Endothelial cell of umbilical vein (primary cell): ENCODE data around the gene CDH15. TPM values are rescaled to one million over a fixed set of nuclear protein-coding genes. Genes with fewer than 3 reads are reported as not detected.

ENCODE experiments used
- BruUV-seq: library from RNA; stranded (reverse); fragments of 400-500 nt; replicated peaks from 2 replicates; lab custom pipeline; 2021; lab: Mats Ljungman, UMichigan
- CTCF ChIA-PET: fragments of 300-600, 350-600 bp; sonication (Branson Sonifier 250); formaldehyde crosslinking; loops from one replicate; lab custom pipeline; 2021; ENCODE audit warnings: antibody characterized with exemption, inconsistent platforms; lab: Charles Lee
- POLR2A ChIA-PET: fragments of 300-600, 350-600 bp; sonication (Branson Sonifier 250); formaldehyde crosslinking; loops from one replicate; lab custom pipeline; 2021; ENCODE audit warnings: antibody characterized with exemption, inconsistent platforms; lab: Charles Lee
- DNase-seq: peaks from one replicate; pipeline ENCODE4 v3.0.0-alpha.2; 2011; ENCODE audit warnings: low read depth, low spot score
- FAIRE-seq: peaks from 2 replicates; lab custom pipeline; 2011; peaks lifted over from hg19 to GRCh38; lab: Jason Lieb, UNC
- H2AFZ ChIP-seq: 2 replicates; pipeline ENCODE4 v1.6.0; 2012; ENCODE audit warnings: low read depth, low read length, control low read depth, inconsistent platforms
- H3K27ac ChIP-seq: 2 replicates; pipeline ENCODE4 v1.5.1; 2011; ENCODE audit warnings: low read depth, mild to moderate bottlenecking, control low read depth, low read length, moderate library complexity; ENCODE audit not compliant: insufficient read depth
- H3K27me3 ChIP-seq, 2 experiments: 2 replicates each; pipeline versions ENCODE4 v1.6.0 to v1.6.1; 2011; ENCODE audit warnings: low read length in 2 of 2, mixed read lengths in 1 of 2; ENCODE audit not compliant: control insufficient read depth in 2 of 2, insufficient read depth in 2 of 2
- H3K36me3 ChIP-seq, 2 experiments: 2 replicates in 1 of 2; 3 replicates in 1 of 2; pipeline ENCODE4 v1.5.1; 2011; ENCODE audit warnings: low read length in 2 of 2, mild to moderate bottlenecking in 1 of 2, moderate library complexity in 1 of 2; ENCODE audit not compliant: control insufficient read depth in 2 of 2, insufficient read depth in 2 of 2; ENCODE audit errors: extremely low read depth in 1 of 2
- H3K4me1 ChIP-seq: 3 replicates; pipeline ENCODE4 v1.5.1; 2011; ENCODE audit warnings: mild to moderate bottlenecking, low read length; ENCODE audit not compliant: control insufficient read depth, insufficient read depth; ENCODE audit errors: extremely low read depth
- H3K4me2 ChIP-seq: 2 replicates; pipeline ENCODE4 v1.6.1; 2011; ENCODE audit warnings: low read length, control low read depth, mixed read lengths; ENCODE audit not compliant: insufficient read depth
- H3K4me3 ChIP-seq, 3 experiments: fragments of 200-600 bp in 1 of 3; sonication (generic), shearing (Covaris generic) in 1 of 3; replicated peaks in 1 of 3; 2 replicates each; pipeline ENCODE4 v1.5.1; 2011 to 2016; ENCODE audit warnings: control low read depth in 3 of 3, low read length in 3 of 3, mild to moderate bottlenecking in 2 of 3, inconsistent platforms in 1 of 3, low read depth in 1 of 3, moderate library complexity in 1 of 3; ENCODE audit not compliant: insufficient read depth in 1 of 3
- H3K79me2 ChIP-seq: 2 replicates; pipeline ENCODE4 v1.6.0; 2012; ENCODE audit warnings: low read length, inconsistent platforms; ENCODE audit not compliant: control insufficient read depth, insufficient read depth
- H3K9ac ChIP-seq: replicated peaks from 2 replicates; pipeline ENCODE3; 2011; ENCODE audit warnings: low read length, control low read depth; ENCODE audit not compliant: insufficient read depth; ENCODE audit errors: extremely low read depth
- H3K9me1 ChIP-seq: replicated peaks from 3 replicates; pipeline ENCODE4 v1.6.0; 2011; ENCODE audit warnings: mild to moderate bottlenecking, low read length; ENCODE audit not compliant: control insufficient read depth, insufficient read depth; ENCODE audit errors: extremely low read depth
- H3K9me3 ChIP-seq: replicated peaks from 2 replicates; pipeline ENCODE4 v1.5.1; 2012; ENCODE audit warnings: low read length, inconsistent platforms; ENCODE audit not compliant: control insufficient read depth, insufficient read depth
- H4K20me1 ChIP-seq: replicated peaks from 2 replicates; pipeline ENCODE3; 2011; ENCODE audit warnings: mild to moderate bottlenecking, low read length; ENCODE audit not compliant: control insufficient read depth, insufficient read depth; ENCODE audit errors: extremely low read depth
- EZH2 ChIP-seq: IDR thresholded peaks from 2 replicates; pipeline ENCODE4 v1.6.1; 2012; ENCODE audit warnings: borderline replicate concordance, low read depth, mild to moderate bottlenecking, moderate library complexity, low read length, inconsistent platforms; ENCODE audit not compliant: severe bottlenecking
- FOS ChIP-seq: IDR thresholded peaks from 2 replicates; pipeline ENCODE4 v1.6.1; 2011; ENCODE audit warnings: mild to moderate bottlenecking, low read length, moderate library complexity, borderline replicate concordance; ENCODE audit not compliant: insufficient read depth
- GATA2 ChIP-seq: IDR thresholded peaks from 2 replicates; pipeline ENCODE4 v1.7.0; 2011; ENCODE audit warnings: low read depth, mild to moderate bottlenecking, moderate library complexity, mixed read lengths, low read length; ENCODE audit not compliant: insufficient read length, insufficient read depth
- JUN ChIP-seq: IDR thresholded peaks from 2 replicates; pipeline ENCODE4 v1.6.1; 2011; ENCODE audit warnings: borderline replicate concordance, low read depth; ENCODE audit not compliant: insufficient read length, insufficient read depth
- MYC ChIP-seq: IDR thresholded peaks from one replicate; pipeline ENCODE4 v1.6.1; 2011; ENCODE audit warnings: mild to moderate bottlenecking, low read depth, low read length
- POLR2A ChIP-seq: IDR thresholded peaks from 2 replicates; pipeline ENCODE4 v1.6.1; 2012; ENCODE audit warnings: low read depth, mild to moderate bottlenecking, control low read depth, low read length
- POLR2AphosphoS5 ChIP-seq: IDR thresholded peaks from 2 replicates; pipeline ENCODE4 v1.6.1; 2012; ENCODE audit warnings: low read depth, mild to moderate bottlenecking, control low read depth, low read length, moderate library complexity; ENCODE audit not compliant: insufficient read depth
- dilution Hi-C: fragments of 300-500 bp; cut with MboI; formaldehyde crosslinking; loops from one replicate; pipeline ENCODE4 v1.15.0; 2019; ENCODE audit warnings: low sequenced_read_pairs; ENCODE audit not compliant: extremely low pct_ligation_motif_present
- intact Hi-C: fragments of 100-400 bp; cut with micrococcal nuclease; formaldehyde crosslinking; loops from one replicate; pipeline ENCODE4 v1.10.0; 2022
- polyA plus RNA-seq, 4 experiments: library from polyadenylated mRNA; depleted of rRNA in 3 of 4; stranded (reverse) in 3 of 4; unstranded in 1 of 4; fragments of >200 nt; gene quantifications; 2 replicates each; pipeline versions ENCODE4 v1.2.1 to v1.2.3, GENCODE V29; 2011 to 2012; ENCODE audit warnings: missing spikeins in 1 of 4
- total RNA-seq: library from RNA; stranded (reverse); gene quantifications from 2 replicates; pipeline ENCODE4 v1.2.3, GENCODE V29; 2021
- TF ChIP-seq, protein P1 (sequence below), 2 donors: IDR thresholded peaks; 1 replicate in 1 of 2; 2 replicates in 1 of 2; pipeline ENCODE4 v1.5.1; 2011; ENCODE audit warnings: low read length in 2 of 2, mild to moderate bottlenecking in 2 of 2, moderate library complexity in 2 of 2, control low read depth in 1 of 2, inconsistent platforms in 1 of 2, low read depth in 1 of 2; ENCODE audit not compliant: insufficient read depth in 1 of 2; ENCODE audit errors: extremely low read depth in 1 of 2

The CDH15 gene
- total and polyA plus RNA-seq, 2 donors (not counting 3 experiments of a cell fraction or from before 2014, with no cell fraction given) = 0.44 TPM; not detected in 1

DNA sequence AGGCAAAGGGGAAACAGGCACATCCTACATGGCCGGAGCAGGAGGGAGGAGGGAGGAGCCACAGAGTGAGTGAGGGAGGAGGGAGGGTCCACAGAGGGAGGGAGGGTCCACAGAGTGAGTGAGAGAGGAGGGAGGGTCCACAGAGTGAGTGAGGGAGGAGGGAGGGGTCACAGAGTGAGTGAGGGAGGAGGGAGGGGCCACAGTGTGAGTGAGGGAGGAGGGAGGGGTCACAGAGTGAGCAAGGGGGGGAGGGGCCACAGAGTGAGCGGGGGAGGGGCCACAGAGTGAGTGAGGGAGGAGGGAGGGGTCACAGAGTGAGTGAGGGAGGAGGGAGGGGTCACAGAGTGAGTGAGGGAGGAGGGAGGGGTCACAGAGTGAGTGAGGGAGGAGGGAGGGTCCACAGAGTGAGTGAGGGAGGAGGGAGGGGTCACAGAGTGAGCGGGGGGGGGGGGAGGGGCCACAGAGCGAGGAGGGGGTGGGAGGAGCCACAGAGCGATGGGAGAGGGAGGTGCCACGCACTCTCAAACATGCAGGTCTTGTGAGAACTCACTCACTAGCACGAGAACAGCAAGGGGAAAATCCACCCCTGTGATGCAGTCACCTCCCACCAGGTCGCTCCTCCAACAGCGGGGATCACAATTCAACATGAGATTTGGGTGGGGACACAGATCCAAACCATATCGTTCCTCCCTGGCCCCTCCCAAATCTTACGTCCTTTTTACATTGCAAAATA, 24.3 kb upstream of the CDH15 start:
- CTCF ChIA-PET = no interaction called here
- H3K27ac ChIP-seq = no peak overlapping the region
- H3K9me3 ChIP-seq = no peaks in the 10 kb centered on the region
- no peaks in the 10 kb centered on the region for H3K27me3 ChIP-seq
- no peak overlapping the region for H2AFZ ChIP-seq
- no peak overlapping the region for H3K4me3 ChIP-seq
- no TSS peak for BruUV-seq
- H3K36me3 ChIP-seq = peaks cover 0 to 9% of the 10 kb centered on the region in 2 experiments
- H3K79me2 ChIP-seq = no peaks in the 10 kb centered on the region
- no peak for FAIRE-seq
- POLR2A ChIA-PET = no interaction called here
- intact Hi-C loops = no loop called here
- no peak overlapping the region for H3K4me2 ChIP-seq
- H4K20me1 ChIP-seq = no peaks in the 10 kb centered on the region
- no peaks in the 10 kb centered on the region for H3K4me1 ChIP-seq
- TF ChIP-seq POLR2A (no peak), FOS (no peak), EZH2 (no peak), JUN (no peak), GATA2 (no peak), POLR2AphosphoS5 (no peak), MYC (no peak)
- TF ChIP-seq, protein P1, sequence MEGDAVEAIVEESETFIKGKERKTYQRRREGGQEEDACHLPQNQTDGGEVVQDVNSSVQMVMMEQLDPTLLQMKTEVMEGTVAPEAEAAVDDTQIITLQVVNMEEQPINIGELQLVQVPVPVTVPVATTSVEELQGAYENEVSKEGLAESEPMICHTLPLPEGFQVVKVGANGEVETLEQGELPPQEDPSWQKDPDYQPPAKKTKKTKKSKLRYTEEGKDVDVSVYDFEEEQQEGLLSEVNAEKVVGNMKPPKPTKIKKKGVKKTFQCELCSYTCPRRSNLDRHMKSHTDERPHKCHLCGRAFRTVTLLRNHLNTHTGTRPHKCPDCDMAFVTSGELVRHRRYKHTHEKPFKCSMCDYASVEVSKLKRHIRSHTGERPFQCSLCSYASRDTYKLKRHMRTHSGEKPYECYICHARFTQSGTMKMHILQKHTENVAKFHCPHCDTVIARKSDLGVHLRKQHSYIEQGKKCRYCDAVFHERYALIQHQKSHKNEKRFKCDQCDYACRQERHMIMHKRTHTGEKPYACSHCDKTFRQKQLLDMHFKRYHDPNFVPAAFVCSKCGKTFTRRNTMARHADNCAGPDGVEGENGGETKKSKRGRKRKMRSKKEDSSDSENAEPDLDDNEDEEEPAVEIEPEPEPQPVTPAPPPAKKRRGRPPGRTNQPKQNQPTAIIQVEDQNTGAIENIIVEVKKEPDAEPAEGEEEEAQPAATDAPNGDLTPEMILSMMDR (IDR thresholded peaks at IDR 0.05; ENCODE audit: extremely low read depth in 1 of 2, insufficient read depth in 1 of 2, low read depth in 1 of 2, low read length in 2 of 2) = no peak
- no peak overlapping the region for H3K9ac ChIP-seq
- H3K9me1 ChIP-seq = no peaks in the 10 kb centered on the region
- no peak for DNase-seq
- dilution Hi-C loops = loop anchor here (25.0 kb wide), 1 partner anchor 185 kb away; no protein-coding TSS in a partner anchor
